GM18526 (cell line): ENCODE results near the gene GFAP.

Source experiments
- POLR2A ChIP-seq: IDR thresholded peaks from 3 replicates; pipeline ENCODE4 v1.6.1; 2011; ENCODE audit not compliant: insufficient read length; ENCODE audit errors: extremely low read depth

GFAP gene

DNA sequence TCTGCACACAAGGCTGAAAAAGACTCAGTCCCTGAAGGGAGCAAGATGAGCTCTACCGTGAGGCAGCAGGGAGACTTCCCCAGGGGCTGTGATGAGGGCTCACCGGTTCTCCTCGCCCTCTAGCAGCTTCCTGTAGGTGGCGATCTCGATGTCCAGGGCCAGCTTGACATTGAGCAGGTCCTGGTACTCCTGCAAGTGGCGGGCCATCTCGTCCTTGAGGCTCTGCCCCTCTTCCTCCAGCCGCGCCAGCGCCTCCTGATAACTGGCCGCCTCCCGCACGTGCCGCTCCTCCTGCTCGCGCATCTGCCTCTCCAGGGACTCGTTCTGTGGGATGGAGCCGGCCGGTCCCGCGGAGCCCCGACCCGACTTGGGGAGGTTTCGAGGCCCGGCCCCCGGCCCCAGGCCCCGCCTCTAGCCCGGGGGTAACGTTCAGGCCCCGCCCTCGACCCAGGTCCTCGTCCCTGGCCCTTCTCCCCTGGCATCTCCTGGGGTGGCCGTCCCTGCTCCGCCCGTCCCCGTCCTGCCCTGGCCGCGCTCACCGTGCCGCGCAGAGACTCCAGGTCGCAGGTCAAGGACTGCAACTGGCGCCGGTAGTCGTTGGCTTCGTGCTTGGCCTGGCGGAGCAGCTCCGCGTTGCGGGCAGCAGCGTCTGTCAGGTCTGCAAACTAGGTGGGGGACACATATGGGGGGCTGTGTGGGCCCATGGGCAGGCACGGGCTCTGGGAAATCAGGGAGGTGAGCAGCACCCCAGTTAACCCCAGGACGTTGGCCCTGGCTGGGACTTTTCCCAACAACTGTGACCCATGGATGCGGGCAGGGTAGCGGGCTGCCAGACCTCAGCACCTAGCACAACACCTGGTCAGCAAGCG lies 3.9 kb downstream of the GFAP start:
- TF ChIP-seq POLR2A = no peak

DNA sequence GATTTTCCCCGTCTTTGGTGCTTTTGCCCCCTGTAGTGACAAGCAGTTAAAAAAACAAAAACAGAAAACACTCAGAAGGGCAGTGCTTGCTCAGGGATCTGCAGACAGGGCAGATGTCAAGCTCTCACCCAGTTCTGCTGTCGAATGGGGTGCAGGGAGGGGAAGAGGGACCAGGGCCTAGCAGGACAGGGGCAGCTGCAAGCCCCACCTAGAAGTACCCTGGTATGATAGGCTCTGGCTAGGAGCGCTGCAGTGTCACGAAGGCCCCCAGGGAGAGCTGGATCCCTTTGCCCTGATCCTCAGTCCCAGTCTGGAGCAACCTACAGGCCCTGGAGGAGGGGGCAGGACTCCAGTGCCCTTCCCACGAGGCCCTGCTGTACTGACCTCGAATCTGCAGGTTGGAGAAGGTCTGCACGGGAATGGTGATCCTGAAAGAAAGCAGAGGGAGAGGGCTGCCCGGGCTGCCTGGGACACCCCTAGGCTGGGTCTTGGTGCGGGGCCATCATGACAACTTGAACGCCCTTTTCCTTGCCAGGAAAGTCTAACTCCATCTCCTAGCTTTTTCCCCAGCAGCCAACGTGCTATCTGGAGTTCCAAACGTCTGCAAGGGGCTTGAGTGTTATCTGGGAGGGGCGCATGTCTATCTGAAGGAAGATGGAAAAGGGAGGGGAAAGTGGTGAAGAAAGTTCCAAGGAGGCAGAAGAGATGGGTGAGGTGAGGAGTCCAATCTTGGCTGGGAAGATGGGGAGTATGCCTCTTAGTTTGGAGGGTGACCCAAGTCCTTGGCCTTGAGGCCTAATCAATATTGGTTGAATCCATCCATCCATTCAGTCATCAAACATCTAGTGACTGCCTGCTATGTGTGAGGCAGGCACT lies 4.8 kb downstream of the GFAP start:
- no peak for TF ChIP-seq POLR2A

DNA sequence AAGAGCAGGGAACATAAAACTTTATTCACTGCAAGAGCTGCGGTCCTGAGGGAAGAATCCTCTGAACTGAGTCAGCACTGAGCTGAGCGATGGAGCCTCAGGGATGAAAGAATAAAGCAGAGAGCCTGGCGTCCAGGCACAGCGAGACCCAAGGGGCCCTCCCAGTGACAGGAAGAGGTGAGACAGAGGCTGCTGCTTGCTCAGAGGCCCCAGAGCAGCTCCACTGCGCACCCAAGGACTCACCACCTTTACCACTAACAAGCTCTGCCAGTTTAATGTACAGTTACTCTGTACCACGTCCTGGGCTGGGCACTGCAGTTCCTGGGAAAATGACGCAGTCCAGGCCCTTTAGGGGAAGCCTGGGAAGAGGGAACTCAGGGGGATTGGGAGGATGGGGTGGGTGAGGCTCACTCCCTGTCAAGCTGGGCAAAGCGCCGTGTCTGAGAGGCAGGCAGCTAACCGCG lies 5.6 kb downstream of the GFAP start:
- TF ChIP-seq POLR2A = no peak

DNA sequence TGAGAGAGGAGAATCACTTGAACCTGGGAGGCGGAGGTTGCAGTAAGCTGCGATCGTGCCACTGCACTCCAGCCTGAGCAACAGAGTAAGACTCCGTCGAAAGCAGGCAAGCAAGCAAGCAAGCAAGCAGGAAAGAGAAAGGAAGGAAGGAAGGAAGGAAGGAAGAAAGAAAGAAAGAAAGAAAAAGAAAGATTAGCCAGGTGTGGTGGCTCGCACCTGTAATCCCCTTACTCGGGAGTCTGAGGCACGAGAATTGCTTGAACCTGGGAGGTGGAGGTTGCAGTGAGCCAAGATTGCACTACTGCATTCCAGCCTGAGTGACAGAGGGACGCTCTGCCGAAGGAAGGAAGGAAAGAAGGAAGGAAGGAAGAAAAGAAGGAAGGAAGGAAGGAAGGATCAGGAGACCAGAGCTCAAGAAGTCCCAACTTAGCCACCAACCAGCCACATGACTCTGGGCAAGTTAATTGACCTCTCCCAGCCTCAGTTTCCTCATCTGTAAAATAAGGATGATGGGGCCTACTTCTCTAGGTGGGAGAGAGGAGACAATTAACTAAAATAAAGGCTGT lies 6.5 kb downstream of the GFAP start:
- no peak for TF ChIP-seq POLR2A

DNA sequence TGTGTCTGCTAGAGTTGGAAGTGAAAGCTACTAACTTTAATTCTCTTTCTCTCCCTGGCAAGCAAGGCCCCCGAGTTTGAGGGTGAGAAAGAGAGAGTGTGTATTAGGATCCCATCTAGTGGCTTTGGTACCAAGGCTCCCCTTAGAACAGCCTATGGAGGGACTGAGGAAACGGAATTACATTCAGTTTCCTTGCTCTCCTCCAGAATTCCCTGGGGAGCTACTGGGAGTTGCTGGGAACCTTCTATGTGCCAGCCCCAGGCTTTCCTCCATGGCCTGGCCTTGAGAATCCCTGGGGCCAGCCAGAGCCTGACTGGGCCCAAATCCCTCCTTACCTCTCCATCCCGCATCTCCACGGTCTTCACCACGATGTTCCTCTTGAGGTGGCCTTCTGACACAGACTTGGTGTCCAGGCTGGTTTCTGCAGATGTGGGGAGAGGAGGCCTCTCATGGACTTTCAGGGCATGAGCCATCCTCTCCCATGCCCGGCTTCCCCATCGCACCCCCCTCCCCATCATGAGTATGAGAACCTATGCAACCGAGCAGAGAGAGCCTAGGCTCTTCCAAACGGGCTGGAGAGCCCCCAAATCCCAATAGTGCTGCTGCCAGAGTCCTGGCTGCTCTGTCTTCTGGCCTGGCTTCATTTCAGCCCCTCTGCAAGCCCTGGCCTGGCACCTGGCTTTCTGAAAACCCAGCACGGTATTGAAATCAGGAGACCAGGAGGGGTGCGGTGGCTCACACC lies 7.4 kb downstream of the GFAP start:
- no peak for TF ChIP-seq POLR2A

DNA sequence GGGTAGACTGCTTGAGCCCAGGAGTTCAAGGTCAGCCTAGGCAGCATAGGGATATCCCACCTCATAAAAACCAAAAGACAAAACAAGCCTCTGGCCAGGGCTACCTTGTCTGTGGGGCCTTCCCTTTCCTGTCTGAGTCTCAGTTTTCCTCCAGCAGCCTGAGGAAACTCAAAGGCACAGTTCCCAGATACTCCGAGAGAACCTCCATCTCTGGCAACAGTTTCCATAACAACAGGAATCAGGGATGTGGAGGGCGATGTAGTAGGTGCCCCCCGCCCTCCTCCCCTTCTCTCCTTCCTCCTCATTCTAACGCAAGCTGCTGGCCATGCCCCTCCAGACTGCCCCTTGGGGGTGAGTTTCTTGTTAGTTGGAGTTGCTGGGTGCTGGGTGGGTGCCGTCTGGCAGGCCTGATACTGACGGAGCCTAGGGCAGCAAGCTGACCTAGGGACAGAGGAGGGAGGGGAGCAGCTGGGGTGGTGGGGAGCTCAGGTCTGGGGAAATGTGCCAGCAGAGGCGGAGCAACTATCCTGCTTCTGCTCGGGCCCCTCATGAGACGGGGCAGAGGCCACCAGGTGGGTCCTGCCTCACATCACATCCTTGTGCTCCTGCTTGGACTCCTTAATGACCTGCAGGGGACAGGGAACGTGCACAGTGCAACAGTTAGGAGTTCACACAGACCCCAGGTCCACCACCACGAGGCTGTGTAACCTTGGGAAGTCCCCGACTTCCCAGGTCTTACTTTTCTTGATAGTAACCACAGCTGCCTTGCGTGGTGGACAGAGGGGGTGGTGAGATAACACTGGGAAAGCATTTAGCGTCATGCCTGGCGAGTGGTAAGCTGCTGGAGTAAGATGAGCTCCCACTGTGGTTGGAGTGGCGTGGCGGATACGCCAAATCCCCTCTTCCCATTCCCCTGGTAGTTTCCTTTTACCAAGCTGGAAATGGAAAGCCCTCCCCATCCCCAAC lies 8.3 kb downstream of the GFAP start:
- no peak for TF ChIP-seq POLR2A

DNA sequence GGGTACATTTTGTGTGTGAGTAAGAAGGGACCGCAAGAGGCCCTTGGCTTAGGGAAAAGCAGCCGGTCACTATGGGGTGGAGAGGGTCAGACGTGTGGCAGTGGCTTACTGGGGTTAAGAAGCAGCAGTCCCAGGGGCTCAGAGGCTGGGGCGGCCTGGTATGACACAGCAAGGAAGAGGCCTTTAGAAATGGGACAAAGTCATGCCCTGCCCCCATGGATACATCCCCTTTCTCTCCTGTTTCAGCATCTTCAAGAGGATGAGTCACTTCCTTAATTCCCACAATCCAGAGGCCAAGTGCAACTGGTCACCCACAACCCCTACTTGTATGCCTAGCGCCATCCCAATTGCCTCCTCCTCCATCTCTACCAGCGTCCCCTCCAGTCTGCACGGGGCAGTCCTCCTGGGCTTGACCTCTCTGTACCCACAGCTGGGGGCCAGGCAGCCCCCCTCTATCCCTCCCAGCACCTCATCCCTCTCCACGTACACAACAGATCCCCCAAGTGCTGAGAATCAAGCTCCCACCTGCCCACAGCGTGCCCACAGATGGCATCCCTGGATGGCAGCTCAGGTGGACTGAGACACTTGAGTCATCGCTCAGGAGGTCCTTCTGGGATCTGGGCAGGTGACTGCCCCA lies 9.2 kb downstream of the GFAP start:
- TF ChIP-seq POLR2A = no peak

DNA sequence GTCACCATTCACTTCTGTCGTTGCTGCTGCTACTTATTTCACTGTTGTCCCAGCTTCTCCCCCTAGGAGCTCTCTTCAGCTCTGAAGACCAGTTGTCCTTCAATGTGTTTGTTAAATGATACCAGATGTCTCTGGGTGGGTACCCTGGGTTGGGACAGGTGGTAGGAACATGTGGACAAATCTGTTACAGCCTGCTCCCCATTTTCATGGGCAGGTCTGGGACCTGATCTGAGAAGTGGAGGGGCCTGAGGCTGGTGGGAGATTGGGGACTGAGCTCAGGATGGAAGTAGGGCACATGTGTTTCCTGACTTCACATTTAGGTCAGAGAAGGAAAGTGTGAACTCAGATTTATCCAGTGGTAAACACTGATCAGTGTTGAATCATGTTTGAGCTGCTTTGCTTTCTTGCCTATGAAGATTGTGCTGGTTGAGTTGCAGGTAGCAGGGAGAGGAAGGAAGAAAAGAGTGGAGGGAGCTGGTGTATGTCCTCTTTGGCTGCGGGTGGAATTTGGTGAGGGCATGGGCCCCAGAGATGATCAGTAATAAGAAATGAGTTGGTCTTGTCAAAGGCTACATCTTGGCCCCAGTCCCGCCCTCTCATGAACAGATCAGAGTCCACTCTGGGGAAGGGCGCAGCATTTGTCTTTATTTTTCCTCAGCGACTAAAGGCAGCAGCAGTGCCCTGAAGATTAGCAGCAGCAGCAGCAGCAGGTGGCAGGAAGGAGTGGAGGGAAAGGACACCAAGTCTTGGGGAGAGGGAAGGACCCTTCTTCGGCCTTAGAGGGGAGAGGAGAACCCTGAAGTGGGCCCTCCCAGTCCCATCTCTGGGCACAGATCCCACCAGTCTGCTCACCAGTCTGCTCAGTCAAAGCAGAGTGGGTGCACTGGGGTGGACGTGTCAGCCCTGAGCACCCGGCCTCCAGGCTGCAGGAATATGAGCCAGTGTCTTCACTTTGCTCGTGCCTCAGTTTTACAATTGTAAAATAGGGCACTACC lies 10.0 kb downstream of the GFAP start:
- no peak for TF ChIP-seq POLR2A

DNA sequence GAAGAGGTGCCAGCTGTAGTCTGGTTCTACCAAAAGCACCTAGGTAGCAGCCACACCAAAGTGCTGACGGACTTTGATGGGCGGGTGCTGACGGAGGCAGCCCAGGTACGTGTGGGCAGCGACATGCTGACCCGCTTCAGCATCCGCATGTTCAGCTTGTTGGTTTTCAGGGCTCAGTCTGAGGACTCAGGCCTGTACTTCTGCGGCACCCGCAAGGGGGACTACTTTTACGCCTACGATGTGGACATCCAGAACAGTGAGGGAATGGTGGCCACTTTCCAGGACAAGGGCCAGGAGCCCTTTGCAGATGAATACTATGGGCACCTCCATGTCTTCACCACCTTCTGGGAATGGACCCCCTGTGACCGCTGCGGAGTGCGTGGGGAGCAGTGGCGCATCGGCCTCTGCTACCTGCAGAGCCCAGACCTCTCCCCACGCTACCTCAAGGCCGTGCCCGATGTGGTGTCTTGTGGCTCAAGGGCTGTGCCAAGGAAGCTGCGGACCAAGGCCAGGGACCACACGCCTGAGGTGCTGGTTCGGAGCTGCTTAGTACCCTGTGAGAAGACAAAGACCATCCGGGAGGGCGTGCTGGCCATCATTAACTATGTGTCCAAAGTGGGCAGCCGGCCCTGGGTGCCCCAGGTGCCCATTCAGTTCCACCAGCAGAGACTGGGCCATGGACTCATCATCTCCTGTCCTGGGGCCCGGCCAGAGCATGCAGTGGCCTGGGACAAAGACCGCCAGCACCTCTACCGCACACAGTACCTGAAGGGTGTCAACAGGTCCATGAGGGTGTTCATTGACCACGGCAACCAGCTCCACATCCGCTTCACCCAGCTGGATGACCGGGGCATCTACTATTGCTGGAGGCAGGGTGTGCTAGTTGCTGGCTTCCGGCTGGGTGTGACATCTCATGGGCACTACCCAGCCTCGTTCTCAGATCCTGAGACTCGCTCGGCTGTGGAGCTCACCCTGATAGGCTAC lies 11.0 kb downstream of the GFAP start:
- TF ChIP-seq POLR2A = no peak

DNA sequence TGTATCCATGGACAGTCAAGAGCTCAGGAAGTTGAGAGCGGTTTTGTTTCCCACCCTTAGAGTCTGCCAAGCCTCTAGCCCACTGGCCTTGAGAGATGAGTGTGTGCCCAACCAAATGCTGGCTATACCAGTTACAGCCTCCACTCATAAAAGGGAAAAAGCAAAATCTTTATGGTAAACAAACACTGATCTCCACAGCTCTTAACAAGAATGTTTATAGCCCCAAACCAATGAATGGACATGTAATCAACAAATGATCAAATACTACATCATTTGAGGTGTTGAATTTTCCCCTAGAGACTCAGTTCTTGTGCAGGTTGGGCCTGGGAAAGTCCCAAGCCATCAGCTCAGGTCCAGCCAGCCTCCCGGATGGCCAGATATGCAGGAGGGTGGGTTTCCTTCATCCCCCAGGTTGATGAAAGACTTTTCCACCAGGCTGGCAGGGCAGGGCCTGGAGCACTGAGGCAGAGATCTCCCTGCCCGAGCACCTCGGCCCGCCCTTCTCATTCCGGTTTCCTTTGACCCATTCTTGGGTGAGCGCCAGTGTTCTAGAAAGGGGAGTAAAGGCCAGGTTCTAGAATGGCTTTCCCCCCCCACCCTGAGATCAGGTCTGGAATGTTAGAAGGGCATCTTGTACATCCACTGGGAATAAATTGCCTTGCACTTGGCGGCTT lies 12.2 kb downstream of the GFAP start:
- TF ChIP-seq POLR2A = no peak
